ENCODE results near the gene PRKAR1A. TPM values are rescaled to one million over a fixed set of nuclear protein-coding genes. Genes with fewer than 3 reads are reported as not detected.

Gene PRKAR1A
- polyA plus RNA-seq, 1 experiment = 282 TPM

GRCh38 chr17:68511254-68511670 is 968 bp upstream of the PRKAR1A start:
- TF ChIP-seq CTCF (IDR thresholded peaks at IDR 0.05; ENCODE audit: low read depth, low read length) = peak; percentile 27; the same call in 1 of the 2 replicates
- CTCF ChIA-PET = interaction anchor here (0.6 to 1.1 kb wide), 3 partner anchors 45 to 306 kb away, joined by 3 to 5 read pairs (median 3); no protein-coding TSS in a partner anchor
- POLR2A ChIA-PET = no interaction called here
- H3K27ac ChIP-seq (ENCODE audit: low read depth, low read length) = peak overlapping the region; percentile 66
- no peaks in the 10 kb centered on the region for H3K9me3 ChIP-seq (ENCODE audit: control insufficient read depth, insufficient read depth, low read length)
- peak overlapping the region; percentile 97 for H3K4me3 ChIP-seq (ENCODE audit: low read depth, low read length)
- no peak for DNase-seq (ENCODE audit: low read depth, low spot score)
- H3K27me3 ChIP-seq (ENCODE audit: control insufficient read depth, insufficient read depth, low read length) = no peaks in the 10 kb centered on the region

DNA sequence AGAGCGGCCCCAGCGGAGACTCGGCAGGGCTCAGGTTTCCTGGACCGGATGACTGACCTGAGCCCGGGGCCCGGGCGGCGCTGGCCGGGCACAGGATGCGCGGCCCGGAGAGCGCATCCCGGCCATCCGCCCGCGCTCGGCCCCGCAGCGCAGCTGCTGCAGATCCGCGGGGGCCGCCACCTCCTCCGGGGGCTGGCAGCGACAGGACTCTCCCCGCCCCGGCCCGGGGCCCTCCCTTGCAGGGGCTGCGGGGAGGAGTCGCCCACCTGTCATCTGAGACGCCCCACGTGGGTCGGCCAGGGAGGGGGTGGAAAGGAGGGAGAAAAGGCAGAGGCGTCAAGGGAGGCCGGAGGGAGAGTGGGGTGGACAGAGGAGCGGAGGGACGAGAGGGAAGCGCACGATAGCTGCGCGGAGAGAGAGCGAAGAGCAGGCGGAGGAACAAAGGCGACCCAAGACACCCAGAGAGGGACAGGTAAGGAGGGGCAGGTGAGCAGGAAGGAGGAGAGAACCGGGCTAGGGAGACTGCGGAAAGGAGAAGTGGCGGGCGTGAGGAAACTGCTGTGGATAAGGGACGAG is 471 bp upstream of the PRKAR1A start:
- peak overlapping the region; percentile 95 for H3K27ac ChIP-seq (ENCODE audit: low read depth, low read length)
- TF ChIP-seq CTCF (IDR thresholded peaks at IDR 0.05; ENCODE audit: low read depth, low read length) = no peak
- CTCF ChIA-PET = interaction anchor here (0.6 to 1.1 kb wide), 4 partner anchors 12 to 250 kb away, joined by 3 to 5 read pairs (median 4); no protein-coding TSS in a partner anchor
- H3K9me3 ChIP-seq (ENCODE audit: control insufficient read depth, insufficient read depth, low read length) = no peaks in the 10 kb centered on the region
- peak overlapping the region; percentile 97 for H3K4me3 ChIP-seq (ENCODE audit: low read depth, low read length)
- peak; percentile 33 for DNase-seq (ENCODE audit: low read depth, low spot score)
- POLR2A ChIA-PET = interaction anchor here (0.9 to 1.1 kb wide), 4 partner anchors 16 to 54 kb away, joined by 3 to 5 read pairs (median 3); partner anchors contain the start of gene WIPI1
- H3K27me3 ChIP-seq (ENCODE audit: control insufficient read depth, insufficient read depth, low read length) = no peaks in the 10 kb centered on the region

DNA sequence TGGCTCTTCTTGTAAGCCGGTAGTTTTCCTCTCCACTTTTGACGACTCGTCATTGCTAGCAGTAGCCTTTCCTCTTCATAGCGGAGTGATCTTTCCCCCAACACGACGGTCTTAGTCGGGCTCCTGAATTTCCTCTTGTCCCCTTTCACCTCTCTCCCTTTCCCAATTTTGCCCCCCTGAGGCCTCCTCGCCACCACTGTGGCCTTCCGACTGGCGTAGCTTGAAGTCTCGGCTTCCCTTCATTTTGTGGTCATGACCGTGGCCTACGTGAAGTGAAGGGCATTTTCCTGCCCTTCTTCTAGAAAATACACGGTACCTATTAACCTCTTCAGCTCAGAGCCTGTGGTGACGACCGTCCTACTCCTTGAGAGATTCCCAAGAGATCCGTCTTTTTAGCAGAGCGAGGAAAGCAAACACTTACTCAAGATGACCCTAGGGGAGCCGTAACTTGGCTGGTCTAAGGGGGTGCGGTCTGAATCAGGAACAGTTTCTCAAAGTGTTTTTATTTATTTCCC is 787 bp downstream of the PRKAR1A start:
- POLR2A ChIA-PET = interaction anchor here (0.9 to 1.1 kb wide), 3 partner anchors 17 to 22 kb away, joined by 3 to 5 read pairs (median 3); no protein-coding TSS in a partner anchor
- no peak for DNase-seq (ENCODE audit: low read depth, low spot score)
- Histone ChIP-seq H3K9me3 (ENCODE audit: control insufficient read depth, insufficient read depth, low read length) (0 out of 2 replicates have a peak, but pooled peaks cover 2% of the 10 kb centered on the region), H3K27me3 (ENCODE audit: control insufficient read depth, insufficient read depth, low read length) (no peaks in the 10 kb centered on the region), H3K4me3 (ENCODE audit: low read depth, low read length) (peak overlapping the region; percentile 97), H3K27ac (ENCODE audit: low read depth, low read length) (peak overlapping the region; percentile 85)
- CTCF ChIA-PET = interaction anchor here (0.9 to 1.0 kb wide), 2 partner anchors 11 to 21 kb away, joined by 4 to 5 read pairs; no protein-coding TSS in a partner anchor
- TF ChIP-seq CTCF (IDR thresholded peaks at IDR 0.05; ENCODE audit: low read depth, low read length) = no peak

GRCh38 chr17:68513932-68514331 is 1.7 kb downstream of the PRKAR1A start:
- CTCF ChIA-PET = interaction anchor here (0.6 kb wide), 1 partner anchor 118 kb away, joined by 3 read pairs; no protein-coding TSS in a partner anchor
- TF ChIP-seq CTCF (IDR thresholded peaks at IDR 0.05; ENCODE audit: low read depth, low read length) = no peak
- no peaks in the 10 kb centered on the region for H3K27me3 ChIP-seq (ENCODE audit: control insufficient read depth, insufficient read depth, low read length)
- DNase-seq (ENCODE audit: low read depth, low spot score) = no peak
- H3K4me3 ChIP-seq (ENCODE audit: low read depth, low read length) = peak overlapping the region; percentile 97
- POLR2A ChIA-PET = no interaction called here
- H3K9me3 ChIP-seq (ENCODE audit: control insufficient read depth, insufficient read depth, low read length) = 0 out of 2 replicates have a peak, but pooled peaks cover 5% of the 10 kb centered on the region
- no peak overlapping the region for H3K27ac ChIP-seq (ENCODE audit: low read depth, low read length)
